ENCODE measurements around the gene PLXNA4.

Gene PLXNA4

GRCh38 chr7:132256721-132257212 is 319.5 kb downstream of the PLXNA4 start:
- no peak for TF ChIP-seq POLR2AphosphoS5 (IDR thresholded peaks at IDR 0.05; ENCODE audit: low read depth, low read length)
- TF ChIP-seq SIN3A (IDR thresholded peaks at IDR 0.05; ENCODE audit: borderline replicate concordance, insufficient read depth, low read length) = no peak
- no peak for TF ChIP-seq FOXP2 (optimal IDR thresholded peaks at IDR 0.05; ENCODE audit: borderline replicate concordance, extremely low read depth, extremely low read length, insufficient read depth)
- no peak for TF ChIP-seq TAF1 (IDR thresholded peaks at IDR 0.05; ENCODE audit: borderline replicate concordance, insufficient read depth, low read length)
- TF ChIP-seq, protein P1, sequence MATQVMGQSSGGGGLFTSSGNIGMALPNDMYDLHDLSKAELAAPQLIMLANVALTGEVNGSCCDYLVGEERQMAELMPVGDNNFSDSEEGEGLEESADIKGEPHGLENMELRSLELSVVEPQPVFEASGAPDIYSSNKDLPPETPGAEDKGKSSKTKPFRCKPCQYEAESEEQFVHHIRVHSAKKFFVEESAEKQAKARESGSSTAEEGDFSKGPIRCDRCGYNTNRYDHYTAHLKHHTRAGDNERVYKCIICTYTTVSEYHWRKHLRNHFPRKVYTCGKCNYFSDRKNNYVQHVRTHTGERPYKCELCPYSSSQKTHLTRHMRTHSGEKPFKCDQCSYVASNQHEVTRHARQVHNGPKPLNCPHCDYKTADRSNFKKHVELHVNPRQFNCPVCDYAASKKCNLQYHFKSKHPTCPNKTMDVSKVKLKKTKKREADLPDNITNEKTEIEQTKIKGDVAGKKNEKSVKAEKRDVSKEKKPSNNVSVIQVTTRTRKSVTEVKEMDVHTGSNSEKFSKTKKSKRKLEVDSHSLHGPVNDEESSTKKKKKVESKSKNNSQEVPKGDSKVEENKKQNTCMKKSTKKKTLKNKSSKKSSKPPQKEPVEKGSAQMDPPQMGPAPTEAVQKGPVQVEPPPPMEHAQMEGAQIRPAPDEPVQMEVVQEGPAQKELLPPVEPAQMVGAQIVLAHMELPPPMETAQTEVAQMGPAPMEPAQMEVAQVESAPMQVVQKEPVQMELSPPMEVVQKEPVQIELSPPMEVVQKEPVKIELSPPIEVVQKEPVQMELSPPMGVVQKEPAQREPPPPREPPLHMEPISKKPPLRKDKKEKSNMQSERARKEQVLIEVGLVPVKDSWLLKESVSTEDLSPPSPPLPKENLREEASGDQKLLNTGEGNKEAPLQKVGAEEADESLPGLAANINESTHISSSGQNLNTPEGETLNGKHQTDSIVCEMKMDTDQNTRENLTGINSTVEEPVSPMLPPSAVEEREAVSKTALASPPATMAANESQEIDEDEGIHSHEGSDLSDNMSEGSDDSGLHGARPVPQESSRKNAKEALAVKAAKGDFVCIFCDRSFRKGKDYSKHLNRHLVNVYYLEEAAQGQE (IDR thresholded peaks at IDR 0.05; ENCODE audit: insufficient read depth in 1 of 2, low read depth in 2 of 2, low read length in 2 of 2) = no peak

DNA sequence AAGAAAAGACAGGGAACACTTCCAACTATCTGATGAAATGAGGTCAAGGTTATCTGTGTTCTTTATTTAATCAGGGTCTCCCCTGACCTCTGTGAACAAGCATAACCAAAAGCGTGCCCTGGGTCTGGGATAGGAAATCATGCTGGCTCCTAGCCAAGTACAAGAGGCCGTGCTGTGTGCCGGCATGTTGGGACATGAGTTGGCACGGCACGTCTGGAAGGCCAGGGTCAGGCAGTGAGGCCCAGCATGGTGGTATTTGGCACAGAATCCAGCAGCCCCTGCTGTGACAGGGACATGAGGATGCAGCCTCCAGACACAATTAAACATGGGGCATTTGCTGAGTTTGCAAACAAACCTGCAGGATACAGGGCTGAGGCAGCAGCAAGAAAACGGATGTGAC is 320.4 kb downstream of the PLXNA4 start:
- TF ChIP-seq SIN3A (IDR thresholded peaks at IDR 0.05; ENCODE audit: borderline replicate concordance, insufficient read depth, low read length) (no peak), POLR2AphosphoS5 (IDR thresholded peaks at IDR 0.05; ENCODE audit: low read depth, low read length) (no peak), FOXP2 (optimal IDR thresholded peaks at IDR 0.05; ENCODE audit: borderline replicate concordance, extremely low read depth, extremely low read length, insufficient read depth) (no peak), TAF1 (IDR thresholded peaks at IDR 0.05; ENCODE audit: borderline replicate concordance, insufficient read depth, low read length) (no peak)
- TF ChIP-seq, protein P1 (IDR thresholded peaks at IDR 0.05; ENCODE audit: insufficient read depth in 1 of 2, low read depth in 2 of 2, low read length in 2 of 2) = no peak

DNA sequence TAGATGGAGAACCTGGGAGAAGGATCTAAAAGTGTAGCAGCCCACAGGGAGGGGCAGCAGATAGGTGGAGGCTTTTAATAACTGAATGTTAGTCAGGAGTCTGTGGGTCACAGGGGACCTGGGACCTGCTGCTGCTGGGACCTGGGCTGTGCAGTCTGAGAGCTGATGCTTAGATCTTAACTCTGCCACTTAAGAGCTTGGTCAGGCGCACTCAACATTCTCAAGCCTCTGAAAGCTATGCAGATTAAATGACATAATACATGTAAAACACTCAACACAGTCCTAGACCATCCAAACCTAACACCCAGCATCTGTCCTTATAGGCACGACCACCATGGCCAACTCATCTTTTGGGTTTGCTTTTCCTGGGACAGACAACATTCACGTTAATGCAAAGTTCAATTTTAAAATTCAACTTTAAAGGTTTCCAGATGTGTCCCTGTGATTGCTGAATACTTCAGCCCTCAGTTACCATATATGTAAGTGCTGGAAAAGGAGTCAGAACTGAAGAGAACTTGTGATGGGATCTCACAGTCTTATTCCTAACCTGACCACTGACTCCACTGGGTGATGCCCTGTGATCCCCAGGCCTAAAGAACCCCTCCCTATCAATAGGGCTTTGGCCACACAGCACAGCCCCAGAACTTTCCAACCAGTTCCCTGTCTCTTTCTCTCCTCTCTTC is 321.0 kb downstream of the PLXNA4 start:
- TF ChIP-seq POLR2AphosphoS5 (IDR thresholded peaks at IDR 0.05; ENCODE audit: low read depth, low read length) (no peak), FOXP2 (optimal IDR thresholded peaks at IDR 0.05; ENCODE audit: borderline replicate concordance, extremely low read depth, extremely low read length, insufficient read depth) (no peak)

DNA sequence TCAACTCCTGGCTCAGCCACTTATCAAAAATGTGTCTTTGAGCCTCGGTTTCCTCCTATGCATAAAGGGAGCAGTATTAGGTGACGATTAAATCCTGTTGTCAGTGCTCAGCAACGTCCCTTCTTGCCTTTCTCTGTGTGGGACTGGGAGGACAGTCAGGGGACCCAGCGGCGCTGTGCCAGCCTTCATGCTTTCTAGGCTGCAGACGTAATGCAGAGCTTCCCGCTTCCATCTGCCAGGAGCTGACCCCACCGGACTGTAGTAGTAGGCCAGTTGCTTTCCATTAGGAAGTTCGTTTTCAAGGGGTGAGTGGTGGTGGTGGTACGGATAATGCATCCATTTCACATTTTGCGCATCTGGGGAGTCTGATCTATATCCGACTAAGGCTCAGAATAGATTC is 321.8 kb downstream of the PLXNA4 start:
- TF ChIP-seq, protein P1 (IDR thresholded peaks at IDR 0.05; ENCODE audit: insufficient read depth in 1 of 2, low read depth in 2 of 2, low read length in 2 of 2) = no peak
- TF ChIP-seq SIN3A (IDR thresholded peaks at IDR 0.05; ENCODE audit: borderline replicate concordance, insufficient read depth, low read length) = no peak

- TF ChIP-seq, protein P1 (IDR thresholded peaks at IDR 0.05; ENCODE audit: insufficient read depth in 1 of 2, low read depth in 2 of 2, low read length in 2 of 2) = no peak
- TF ChIP-seq POLR2AphosphoS5 (IDR thresholded peaks at IDR 0.05; ENCODE audit: low read depth, low read length) (no peak), SIN3A (IDR thresholded peaks at IDR 0.05; ENCODE audit: borderline replicate concordance, insufficient read depth, low read length) (no peak), TAF1 (IDR thresholded peaks at IDR 0.05; ENCODE audit: borderline replicate concordance, insufficient read depth, low read length) (no peak), FOXP2 (optimal IDR thresholded peaks at IDR 0.05; ENCODE audit: borderline replicate concordance, extremely low read depth, extremely low read length, insufficient read depth) (no peak)
These were observed 323.5 kb downstream of the PLXNA4 start for GRCh38 chr7:132252793-132253100.
